Stimulated activated memory B cell treated with anti-CD40 and anti-IgM and Interleukin-4, amounts not matched to agents 10 μg/mL and 1 μg/mL and 100 μg/mL, for 72 hours (primary cell): ENCODE data around the gene MRPS25.

ENCODE experiments used
- ATAC-seq: fragments of 150-1000 bp; cut with Tn5 transposase; 2 replicates; pipeline ENCODE4 v1.10.0; 2021
- H3K27ac Mint-ChIP-seq: one replicate; pipeline ENCODE4 v1.8.0; 2022; ENCODE audit warnings: mild to moderate bottlenecking, mixed read lengths
- H3K27me3 Mint-ChIP-seq: one replicate; pipeline ENCODE4 v1.8.0; 2022; ENCODE audit warnings: mixed read lengths
- H3K36me3 Mint-ChIP-seq: one replicate; pipeline ENCODE4 v1.8.0; 2022; ENCODE audit warnings: mixed read lengths
- H3K4me1 Mint-ChIP-seq: one replicate; pipeline ENCODE4 v1.8.0; 2022; ENCODE audit warnings: mixed read lengths
- H3K4me3 Mint-ChIP-seq: one replicate; pipeline ENCODE4 v1.8.0; 2022; ENCODE audit warnings: mild to moderate bottlenecking, moderate library complexity, mixed read lengths
- H3K9me3 Mint-ChIP-seq: one replicate; pipeline ENCODE4 v1.8.0; 2022; ENCODE audit warnings: mixed read lengths

The MRPS25 gene

DNA sequence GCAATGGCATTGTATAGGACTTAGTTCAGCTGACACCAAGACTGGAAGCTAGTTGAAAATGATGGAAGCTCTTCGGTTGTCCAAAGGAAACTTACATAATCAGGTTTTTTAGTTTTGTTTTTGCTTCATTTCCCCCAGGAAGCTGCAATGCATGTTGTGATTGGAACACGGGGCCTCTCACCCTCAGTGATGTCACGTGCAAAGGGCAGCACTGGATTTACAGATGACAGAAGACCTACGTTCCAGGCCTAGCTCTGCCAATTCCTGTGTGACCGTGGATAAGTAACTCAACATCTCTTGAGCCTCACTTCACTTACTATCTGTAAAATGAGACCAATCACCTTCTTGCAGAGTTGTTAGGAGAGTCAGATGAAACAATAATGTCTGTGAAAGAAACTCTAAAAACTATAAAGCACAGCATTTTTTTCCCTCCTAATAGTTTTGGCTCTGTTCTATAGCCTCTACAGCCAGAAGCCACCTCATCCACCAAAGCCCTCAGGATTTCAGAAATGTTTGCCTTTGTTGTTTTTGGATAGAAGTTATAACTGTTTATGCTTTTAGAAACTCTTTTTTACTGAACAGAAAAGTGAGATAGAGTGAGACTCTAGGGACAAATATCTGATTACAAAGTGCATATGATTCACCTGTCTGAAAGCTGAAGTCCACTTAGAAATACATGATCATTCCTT is 29.2 kb upstream of the MRPS25 start:
- H3K9me3 Mint-ChIP-seq, result no peaks in the 10 kb centered on the region
- no peak for ATAC-seq
- no peak overlapping the region for H3K27ac Mint-ChIP-seq
- H3K4me1 Mint-ChIP-seq, result peaks cover 16% of the 10 kb centered on the region
- peaks cover 27% of the 10 kb centered on the region for H3K36me3 Mint-ChIP-seq
- no peaks in the 10 kb centered on the region for H3K27me3 Mint-ChIP-seq
- no peak overlapping the region for H3K4me3 Mint-ChIP-seq

DNA sequence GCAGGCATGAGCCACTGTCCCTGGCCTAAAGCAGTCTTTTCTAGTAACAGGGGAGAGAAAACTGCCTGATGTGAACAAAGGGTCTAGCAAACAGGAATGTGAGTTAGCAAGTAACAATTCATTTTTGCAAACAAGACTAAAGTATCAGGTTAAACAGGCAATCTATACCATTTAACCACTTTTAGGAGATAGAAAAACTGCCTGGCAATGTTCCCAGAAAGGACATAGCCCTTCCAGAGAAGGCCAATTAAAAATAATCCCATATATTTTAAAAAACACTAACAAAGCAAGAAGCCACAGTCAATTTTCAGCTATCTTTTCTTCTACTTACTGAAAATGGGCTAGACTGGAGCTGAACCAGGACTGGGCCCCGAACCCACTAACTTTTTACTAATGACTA is 27.6 kb upstream of the MRPS25 start:
- no peak overlapping the region for H3K27ac Mint-ChIP-seq
- H3K36me3 Mint-ChIP-seq, result peaks cover 28% of the 10 kb centered on the region
- no peaks in the 10 kb centered on the region for H3K27me3 Mint-ChIP-seq
- no peaks in the 10 kb centered on the region for H3K9me3 Mint-ChIP-seq
- no peak for ATAC-seq
- H3K4me1 Mint-ChIP-seq, result peaks cover 2% of the 10 kb centered on the region
- H3K4me3 Mint-ChIP-seq, result no peak overlapping the region

DNA sequence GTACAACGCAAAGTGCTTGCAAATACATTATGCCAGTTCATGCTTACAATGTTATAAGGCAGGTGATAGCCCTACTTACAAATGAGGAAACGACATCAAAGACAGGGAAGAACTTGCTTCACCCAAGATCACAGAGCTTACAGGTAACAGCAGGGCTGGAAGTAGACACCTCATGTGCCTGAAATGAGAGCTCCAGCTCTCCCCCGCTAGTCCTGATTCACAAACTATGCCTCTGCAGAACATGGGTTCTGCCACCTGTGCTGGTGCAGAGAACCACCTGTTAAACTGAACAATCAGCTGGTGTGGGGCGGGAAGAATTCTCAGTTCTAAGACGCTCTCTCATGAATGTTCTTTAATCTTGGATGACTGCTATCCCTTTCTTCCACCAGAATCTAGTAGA is 26.5 kb upstream of the MRPS25 start:
- H3K9me3 Mint-ChIP-seq, result no peaks in the 10 kb centered on the region
- H3K4me3 Mint-ChIP-seq, result no peak overlapping the region
- ATAC-seq, result no peak
- no peaks in the 10 kb centered on the region for H3K4me1 Mint-ChIP-seq
- H3K36me3 Mint-ChIP-seq, result peaks cover 33% of the 10 kb centered on the region
- H3K27me3 Mint-ChIP-seq, result no peaks in the 10 kb centered on the region
- H3K27ac Mint-ChIP-seq, result no peak overlapping the region

DNA sequence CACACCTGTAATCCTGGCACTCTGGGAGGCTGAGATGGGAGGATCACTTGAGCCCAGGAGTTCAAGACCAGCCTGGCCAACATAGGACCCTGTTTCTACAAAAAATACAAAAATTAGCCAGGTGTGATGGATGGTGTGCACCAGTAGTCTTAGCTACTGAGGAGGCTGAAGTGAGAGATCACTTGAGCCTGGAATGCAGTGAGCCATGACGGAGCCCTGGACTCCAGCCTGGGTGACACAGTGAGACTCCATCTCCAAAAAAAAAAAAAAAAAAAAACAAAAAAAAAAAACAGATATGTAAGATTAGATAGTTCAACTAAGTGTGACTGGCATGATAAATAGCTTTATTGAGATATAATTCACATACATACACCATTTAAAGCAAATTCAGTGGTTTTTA is 24.1 kb upstream of the MRPS25 start:
- Mint-ChIP-seq H3K36me3 (peaks cover 44% of the 10 kb centered on the region), H3K27ac (no peak overlapping the region), H3K4me1 (no peaks in the 10 kb centered on the region), H3K27me3 (no peaks in the 10 kb centered on the region), H3K4me3 (no peak overlapping the region), H3K9me3 (no peaks in the 10 kb centered on the region)
- no peak for ATAC-seq

DNA sequence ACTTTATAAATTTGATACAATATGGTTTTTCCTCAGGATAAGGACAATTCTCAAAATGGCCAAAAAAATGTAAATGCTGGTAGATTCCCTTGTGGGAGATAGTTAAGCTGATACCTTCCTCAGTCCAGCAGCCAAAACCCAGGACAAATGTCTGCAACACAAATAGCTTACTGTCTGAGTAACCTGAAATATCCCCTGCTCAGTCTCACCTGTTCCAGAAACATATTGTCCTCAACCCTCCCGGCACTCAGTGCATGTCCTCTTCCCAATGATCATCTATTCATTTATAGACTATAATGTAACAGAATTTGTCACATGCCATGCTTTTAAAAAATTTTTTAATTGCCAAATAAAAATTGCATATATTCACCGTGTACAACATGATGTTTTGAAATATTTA is 21.6 kb upstream of the MRPS25 start:
- H3K27ac Mint-ChIP-seq, result no peak overlapping the region
- H3K36me3 Mint-ChIP-seq, result peaks cover 65% of the 10 kb centered on the region
- no peak overlapping the region for H3K4me3 Mint-ChIP-seq
- ATAC-seq, result no peak
- no peaks in the 10 kb centered on the region for H3K4me1 Mint-ChIP-seq
- no peaks in the 10 kb centered on the region for H3K27me3 Mint-ChIP-seq
- no peaks in the 10 kb centered on the region for H3K9me3 Mint-ChIP-seq

DNA sequence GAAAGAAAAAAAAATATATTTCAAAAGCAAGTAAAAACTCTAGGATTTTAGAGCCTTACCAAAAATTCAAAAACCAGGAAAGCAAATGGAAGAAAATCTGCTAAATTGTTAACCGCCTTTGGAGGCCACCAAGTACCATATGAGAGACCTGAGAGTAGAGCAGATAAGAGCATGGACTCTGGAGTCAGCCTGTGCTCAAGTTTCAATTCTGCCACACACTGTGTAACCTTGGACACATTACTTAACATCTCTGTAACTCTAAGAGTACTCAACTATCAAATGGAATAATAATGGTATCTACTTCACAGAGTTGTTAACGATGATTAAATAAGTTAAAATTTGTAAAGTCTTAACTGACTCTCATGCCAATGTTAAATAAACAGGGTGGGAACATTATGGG is 21.1 kb upstream of the MRPS25 start:
- no peaks in the 10 kb centered on the region for H3K9me3 Mint-ChIP-seq
- H3K27me3 Mint-ChIP-seq, result no peaks in the 10 kb centered on the region
- H3K27ac Mint-ChIP-seq, result no peak overlapping the region
- no peaks in the 10 kb centered on the region for H3K4me1 Mint-ChIP-seq
- peaks cover 66% of the 10 kb centered on the region for H3K36me3 Mint-ChIP-seq
- ATAC-seq, result no peak
- H3K4me3 Mint-ChIP-seq, result no peak overlapping the region

DNA sequence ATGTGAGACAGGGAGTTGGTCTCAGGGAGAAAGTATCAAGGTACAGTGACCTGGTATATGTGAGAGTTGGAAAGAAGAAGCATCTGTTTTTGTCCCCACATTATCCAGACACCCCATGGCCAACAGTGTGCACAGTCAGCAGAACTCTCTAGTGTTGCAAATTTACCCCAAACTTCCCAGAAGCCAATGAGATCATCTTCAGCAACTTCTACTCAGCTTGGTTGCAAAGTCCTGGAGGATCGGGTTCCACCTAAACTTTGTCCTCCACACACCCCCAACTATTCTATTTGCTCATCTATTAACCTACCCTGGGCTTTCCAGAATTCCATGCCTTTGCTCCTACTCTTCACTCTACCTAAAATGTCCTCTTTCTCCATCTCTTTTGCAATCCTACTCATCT is 18.1 kb upstream of the MRPS25 start:
- no peak for ATAC-seq
- Mint-ChIP-seq H3K4me3 (no peak overlapping the region), H3K9me3 (no peaks in the 10 kb centered on the region), H3K36me3 (peaks cover 74% of the 10 kb centered on the region), H3K27ac (no peak overlapping the region), H3K27me3 (no peaks in the 10 kb centered on the region), H3K4me1 (no peaks in the 10 kb centered on the region)

DNA sequence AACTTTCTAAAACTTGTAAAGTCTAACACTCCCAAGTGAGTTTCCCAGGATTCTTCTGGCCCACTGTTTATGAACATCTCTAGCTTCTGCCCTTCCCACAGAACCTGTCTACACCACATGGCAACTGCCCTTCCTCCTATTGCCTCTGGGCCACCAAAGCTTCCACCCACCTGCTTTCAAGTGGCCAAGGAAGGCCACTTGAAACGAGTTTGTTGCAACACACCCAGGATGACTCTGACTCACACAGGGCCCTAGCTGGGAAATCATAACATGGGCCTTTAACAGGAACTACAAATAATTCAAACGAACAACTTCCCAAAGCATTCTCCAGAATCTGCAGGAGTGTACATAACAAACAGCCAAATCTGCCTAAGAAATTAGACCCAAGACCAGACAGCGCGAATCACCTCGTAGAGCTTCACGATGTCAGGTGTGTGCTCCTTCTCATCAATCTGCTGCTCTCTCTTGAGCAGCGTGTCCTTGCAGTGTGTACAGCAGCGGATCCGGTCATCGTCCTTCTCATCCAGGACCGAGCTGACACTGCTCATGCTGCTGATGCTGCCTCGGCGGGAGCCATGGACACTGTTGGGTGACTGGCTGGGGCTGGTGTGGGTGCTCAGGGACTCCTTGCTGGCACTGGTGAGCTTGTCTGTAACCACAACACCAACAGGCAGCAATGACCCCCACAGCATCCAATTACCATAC is 17.0 kb upstream of the MRPS25 start:
- no peak overlapping the region for H3K27ac Mint-ChIP-seq
- H3K4me1 Mint-ChIP-seq, result no peaks in the 10 kb centered on the region
- H3K36me3 Mint-ChIP-seq, result peaks cover 78% of the 10 kb centered on the region
- no peak overlapping the region for H3K4me3 Mint-ChIP-seq
- no peaks in the 10 kb centered on the region for H3K27me3 Mint-ChIP-seq
- H3K9me3 Mint-ChIP-seq, result no peaks in the 10 kb centered on the region
- no peak for ATAC-seq

DNA sequence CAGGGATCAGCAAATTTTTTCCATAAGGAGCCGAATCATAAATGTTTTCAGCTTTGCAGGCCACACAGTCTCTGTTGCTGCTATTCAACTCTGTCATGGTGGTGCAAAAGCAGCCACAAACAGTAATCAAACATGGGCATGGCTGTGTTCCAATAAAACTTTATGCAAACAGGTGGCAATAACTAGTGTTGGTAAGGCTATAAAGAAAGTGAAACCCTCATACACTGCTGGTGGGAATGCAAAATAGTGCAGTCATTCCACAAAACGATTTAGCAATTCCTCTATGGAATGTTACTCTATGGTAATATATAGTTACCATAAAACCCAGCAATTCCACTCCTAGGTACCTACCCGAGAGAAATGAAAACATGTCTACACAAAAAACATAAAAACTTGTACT is 14.0 kb upstream of the MRPS25 start:
- no peaks in the 10 kb centered on the region for H3K9me3 Mint-ChIP-seq
- peaks cover 87% of the 10 kb centered on the region for H3K36me3 Mint-ChIP-seq
- H3K4me1 Mint-ChIP-seq, result peaks cover 10% of the 10 kb centered on the region
- H3K27ac Mint-ChIP-seq, result no peak overlapping the region
- no peaks in the 10 kb centered on the region for H3K27me3 Mint-ChIP-seq
- ATAC-seq, result no peak
- H3K4me3 Mint-ChIP-seq, result no peak overlapping the region

DNA sequence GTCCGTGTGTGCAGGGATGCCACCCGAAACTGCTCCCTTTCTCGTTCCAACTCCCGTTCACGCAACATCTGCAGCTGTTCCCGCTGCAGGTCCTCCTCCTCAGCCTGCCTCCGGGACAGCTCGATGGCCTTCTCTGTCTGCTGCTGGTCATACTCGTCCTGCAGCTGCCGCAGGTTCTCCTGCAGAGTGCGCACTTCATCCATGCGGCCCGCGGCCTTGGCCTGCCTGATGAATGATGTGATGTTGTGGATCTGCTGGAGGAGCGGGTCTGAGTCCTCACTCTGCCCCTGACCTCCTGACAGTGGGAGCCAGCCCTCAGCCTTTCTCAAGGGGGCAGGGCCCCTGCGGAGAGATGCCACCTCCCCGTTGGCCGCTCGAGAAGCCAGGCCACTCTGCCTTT is 9.4 kb upstream of the MRPS25 start:
- Mint-ChIP-seq H3K27me3 (no peaks in the 10 kb centered on the region), H3K9me3 (no peaks in the 10 kb centered on the region), H3K4me3 (no peak overlapping the region), H3K27ac (no peak overlapping the region), H3K36me3 (peaks cover 66% of the 10 kb centered on the region), H3K4me1 (peaks cover 10% of the 10 kb centered on the region)
- ATAC-seq, result no peak

DNA sequence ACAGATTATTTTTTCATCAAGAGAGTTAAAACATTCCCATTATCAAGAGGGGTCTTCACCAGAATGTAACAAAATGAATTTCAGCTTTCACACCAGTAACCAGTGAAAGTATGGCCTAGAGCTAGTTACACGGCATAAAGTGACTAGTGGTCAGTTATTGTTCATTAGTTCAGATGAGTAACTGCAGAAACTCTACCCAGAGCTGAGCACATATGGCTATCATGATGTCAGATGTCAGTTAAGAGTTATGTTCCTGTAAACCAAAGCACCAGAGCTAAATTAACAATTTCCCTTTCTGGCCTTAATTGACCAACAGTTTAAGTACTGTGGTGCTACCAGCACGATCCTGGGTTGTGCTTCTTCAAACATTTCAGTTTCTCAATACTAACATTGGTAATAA is 6.6 kb upstream of the MRPS25 start:
- Mint-ChIP-seq H3K4me1 (peaks cover 10% of the 10 kb centered on the region), H3K9me3 (no peaks in the 10 kb centered on the region), H3K36me3 (peaks cover 54% of the 10 kb centered on the region), H3K4me3 (no peak overlapping the region), H3K27me3 (no peaks in the 10 kb centered on the region), H3K27ac (no peak overlapping the region)
- no peak for ATAC-seq

DNA sequence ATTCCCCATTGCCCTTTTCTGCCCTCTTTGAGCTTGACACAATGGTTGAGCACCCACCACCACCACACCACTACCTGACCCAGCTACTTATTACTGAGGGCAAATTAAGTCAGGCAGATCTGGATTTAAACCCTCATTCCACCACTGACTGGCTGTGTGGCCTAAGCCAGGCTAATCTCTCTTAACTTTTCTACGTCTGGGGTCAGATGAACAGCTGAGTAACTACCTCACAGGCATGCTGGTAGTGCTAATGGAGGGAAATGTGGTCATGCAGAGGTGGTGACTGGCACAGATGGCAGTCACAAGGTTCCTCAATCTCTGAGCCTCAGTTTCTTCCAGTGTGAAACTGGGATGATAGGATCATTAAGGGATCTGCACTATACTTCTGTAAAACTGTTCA is 4.3 kb upstream of the MRPS25 start:
- Mint-ChIP-seq H3K9me3 (no peaks in the 10 kb centered on the region), H3K4me1 (peaks cover 7% of the 10 kb centered on the region), H3K27ac (no peak overlapping the region), H3K36me3 (peaks cover 31% of the 10 kb centered on the region), H3K27me3 (no peaks in the 10 kb centered on the region), H3K4me3 (no peak overlapping the region)
- no peak for ATAC-seq

DNA sequence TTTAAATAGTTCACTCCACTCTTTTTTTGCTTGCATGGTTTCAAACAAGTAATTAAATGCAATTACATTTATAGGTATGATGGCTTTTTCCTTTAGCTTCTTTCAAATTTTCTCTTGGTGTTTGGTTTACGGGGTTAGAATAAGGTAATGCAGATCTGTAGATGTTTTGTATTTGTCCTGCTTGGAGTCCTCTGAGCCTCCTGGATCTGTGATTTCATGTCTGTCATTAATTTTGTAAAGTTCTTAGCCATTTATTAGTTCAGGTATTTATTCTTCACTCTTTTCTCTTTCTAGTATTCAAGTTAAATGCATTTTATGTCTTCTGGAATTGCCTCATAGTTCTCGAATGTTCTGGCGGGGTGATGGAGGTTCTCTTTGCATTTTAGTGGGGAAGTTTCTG is 1.4 kb upstream of the MRPS25 start:
- Mint-ChIP-seq H3K9me3 (no peaks in the 10 kb centered on the region), H3K4me1 (peaks cover 23% of the 10 kb centered on the region), H3K27me3 (no peaks in the 10 kb centered on the region), H3K27ac (no peak overlapping the region), H3K4me3 (no peak overlapping the region), H3K36me3 (peaks cover 16% of the 10 kb centered on the region)
- ATAC-seq, result no peak

DNA sequence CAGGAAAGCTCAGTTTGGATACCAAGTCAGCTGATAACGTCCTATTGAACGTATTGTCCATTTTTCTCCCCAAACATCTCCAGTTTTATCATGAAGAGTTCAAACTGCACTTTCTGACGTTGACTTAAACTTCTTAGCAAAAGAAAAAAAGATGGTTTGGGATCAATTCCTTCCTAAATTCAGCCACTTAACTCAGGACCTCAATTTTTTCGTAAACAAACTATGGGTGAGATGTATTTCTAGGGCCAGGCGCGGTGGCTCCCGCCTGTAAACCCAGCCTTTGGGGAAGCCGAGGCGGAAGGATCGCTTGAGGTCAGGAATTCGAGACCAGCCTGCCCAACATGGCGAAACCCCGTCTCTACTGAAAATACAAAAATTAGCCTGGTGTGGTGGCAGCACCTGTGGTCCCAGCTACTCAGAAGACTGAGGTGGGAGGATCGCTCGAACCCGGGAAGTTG is 464 bp upstream of the MRPS25 start:
- peak overlapping the region; percentile 98 for H3K27ac Mint-ChIP-seq
- peak overlapping the region; percentile 98 for H3K4me3 Mint-ChIP-seq
- H3K36me3 Mint-ChIP-seq, result peaks cover 13% of the 10 kb centered on the region
- no peaks in the 10 kb centered on the region for H3K27me3 Mint-ChIP-seq
- H3K4me1 Mint-ChIP-seq, result peaks cover 27% of the 10 kb centered on the region
- no peaks in the 10 kb centered on the region for H3K9me3 Mint-ChIP-seq
- no peak for ATAC-seq

DNA sequence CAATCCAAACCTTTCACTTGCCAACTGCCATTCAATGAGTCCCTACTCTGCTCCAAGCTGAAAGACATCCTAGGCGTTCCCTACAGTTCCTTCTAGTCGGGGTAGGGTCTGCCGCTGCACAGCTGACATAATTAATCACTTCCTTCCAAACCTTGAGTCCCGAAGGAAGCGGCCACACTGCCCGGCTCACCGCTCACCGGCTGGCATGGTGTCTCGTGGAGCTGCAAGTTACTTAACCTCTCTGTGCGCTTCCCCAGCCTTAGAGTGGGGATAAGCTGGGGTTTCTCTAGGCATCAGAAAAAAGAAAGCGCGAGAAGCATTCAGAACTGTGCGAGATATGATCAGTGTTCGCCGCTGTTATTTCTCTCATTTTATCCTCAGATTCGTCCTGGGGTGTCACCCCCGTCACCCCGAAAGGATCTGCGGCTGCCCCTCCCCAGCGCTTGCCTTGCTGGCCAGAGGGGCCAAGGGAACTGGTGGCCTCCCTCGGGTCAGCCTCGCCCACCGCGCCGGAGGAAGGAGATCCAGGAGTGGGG is 748 bp downstream of the MRPS25 start:
- Mint-ChIP-seq H3K27me3 (no peaks in the 10 kb centered on the region), H3K4me3 (peak overlapping the region; percentile 98), H3K9me3 (no peaks in the 10 kb centered on the region), H3K4me1 (peaks cover 34% of the 10 kb centered on the region), H3K36me3 (peaks cover 14% of the 10 kb centered on the region), H3K27ac (peak overlapping the region; percentile 98)
- peak; percentile 17 for ATAC-seq

DNA sequence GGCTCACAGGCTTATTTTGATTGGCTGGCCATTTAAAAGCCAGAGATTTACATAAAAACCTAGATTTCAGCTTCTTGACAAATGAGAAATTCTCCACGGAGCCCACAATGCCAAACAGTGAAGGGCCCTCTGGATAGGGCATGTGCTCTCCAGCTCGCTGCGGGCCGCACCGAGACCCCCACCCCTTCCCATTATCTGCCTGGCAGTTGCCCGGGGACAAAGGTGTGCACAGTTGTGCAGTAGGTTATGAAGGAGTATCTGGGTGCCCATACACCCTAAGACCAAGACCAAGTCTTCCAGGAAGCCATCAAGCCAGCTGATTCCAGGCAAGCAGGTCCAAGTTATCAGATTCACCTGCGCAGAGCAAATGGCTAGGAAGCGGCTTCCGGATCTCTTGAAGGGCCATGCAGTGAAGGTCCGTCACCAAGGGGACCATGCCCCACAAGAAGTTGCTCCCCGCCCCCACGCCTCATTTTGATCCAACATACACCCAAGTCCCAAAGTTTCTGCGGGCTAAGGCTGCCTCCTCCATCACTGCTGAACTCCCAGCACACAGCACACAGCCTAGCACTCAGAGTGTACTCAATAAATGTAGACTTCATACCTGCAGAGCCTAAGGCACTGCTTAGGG is 1.3 kb downstream of the MRPS25 start:
- Mint-ChIP-seq H3K36me3 (peaks cover 19% of the 10 kb centered on the region), H3K9me3 (no peaks in the 10 kb centered on the region), H3K4me1 (peaks cover 36% of the 10 kb centered on the region), H3K4me3 (peak overlapping the region; percentile 98), H3K27me3 (no peaks in the 10 kb centered on the region), H3K27ac (peak overlapping the region; percentile 98)
- no peak for ATAC-seq
